Lower lobe of right lung (tissue), 2 donors: ENCODE results near the gene ARGLU1. TPM values are rescaled to one million over a fixed set of nuclear protein-coding genes. Genes with fewer than 3 reads are reported as not detected.

Experiments used
- ATAC-seq, 2 donors: fragments of 200-7000 bp; cut with Tn5 transposase; one replicate each; pipeline ENCODE4 v1.9.1; 2020 to 2022; ENCODE audit warnings: mild to moderate bottlenecking in 2 of 2, moderate library complexity in 2 of 2
- DNase-seq: peaks from one replicate; pipeline ENCODE4 v3.0.0-alpha.2; 2020
- H3K27ac ChIP-seq: fragments of 200-600 bp; one replicate; pipeline ENCODE4 v1.8.0; 2022
- H3K27me3 ChIP-seq: fragments of 200-600 bp; one replicate; pipeline ENCODE4 v1.8.0; 2022; ENCODE audit warnings: low read depth
- H3K36me3 ChIP-seq: fragments of 200-600 bp; one replicate; pipeline ENCODE4 v1.8.0; 2022; ENCODE audit warnings: mild to moderate bottlenecking
- H3K4me1 ChIP-seq: fragments of 200-600 bp; one replicate; pipeline ENCODE4 v1.8.0; 2022
- H3K4me3 ChIP-seq: fragments of 200-600 bp; one replicate; pipeline ENCODE4 v1.8.0; 2022; ENCODE audit warnings: mild to moderate bottlenecking
- H3K9me3 ChIP-seq: fragments of 200-600 bp; one replicate; pipeline ENCODE4 v1.8.0; 2022
- CTCF ChIP-seq: fragments of 200-600 bp; IDR thresholded peaks from one replicate; pipeline ENCODE4 v1.8.0; 2022; ENCODE audit warnings: antibody characterized with exemption, mild to moderate bottlenecking
- intact Hi-C: fragments of 100-400 bp; cut with DNase I; formaldehyde crosslinking; loops from one replicate; pipeline ENCODE4 v1.11.0; 2022
- total RNA-seq: library from RNA; stranded (reverse); fragmentation: NEBNext Ultra II Directional; extraction: Animal tissue kit (Norgen Biotek cat#: 25700); gene quantifications from one replicate; pipeline ENCODE4 v1.2.1, GENCODE V29; 2021
- donor health status: DM: no; HTN: yes; CAD: no; lungs with severe emphysema.

ARGLU1 gene
- total RNA-seq, 1 donor from 2014 or later, result 108 TPM

GRCh38 chr13:106594980-106595379 lies 27.0 kb upstream of the ARGLU1 start:
- TF ChIP-seq CTCF, result no peak
- Histone ChIP-seq H3K27ac (no peak overlapping the region), H3K9me3 (no peaks in the 10 kb centered on the region), H3K4me3 (no peak overlapping the region), H3K4me1 (no peaks in the 10 kb centered on the region), H3K27me3 (no peaks in the 10 kb centered on the region), H3K36me3 (no peaks in the 10 kb centered on the region)
- DNase-seq (no peak), ATAC-seq (no peak)
- intact Hi-C loops, result no loop called here

- no peaks in the 10 kb centered on the region for H3K4me1 ChIP-seq
- H3K27ac ChIP-seq, result no peak overlapping the region
- ATAC-seq (no peak), DNase-seq (no peak)
- no peak for TF ChIP-seq CTCF
- no peaks in the 10 kb centered on the region for H3K27me3 ChIP-seq
- H3K9me3 ChIP-seq, result no peaks in the 10 kb centered on the region
- H3K36me3 ChIP-seq, result no peaks in the 10 kb centered on the region
- no peak overlapping the region for H3K4me3 ChIP-seq
- intact Hi-C loops, result no loop called here
Observed at GRCh38 chr13:106593132-106593531, 25.2 kb upstream of the ARGLU1 start.

GRCh38 chr13:106591299-106591698 lies 23.4 kb upstream of the ARGLU1 start:
- no peaks in the 10 kb centered on the region for H3K27me3 ChIP-seq
- no peaks in the 10 kb centered on the region for H3K36me3 ChIP-seq
- no peaks in the 10 kb centered on the region for H3K9me3 ChIP-seq
- no peaks in the 10 kb centered on the region for H3K4me1 ChIP-seq
- no peak for ATAC-seq
- no peak overlapping the region for H3K27ac ChIP-seq
- TF ChIP-seq CTCF, result no peak
- no peak overlapping the region for H3K4me3 ChIP-seq
- intact Hi-C loops, result no loop called here
- no peak for DNase-seq

- TF ChIP-seq CTCF, result no peak
- no peak overlapping the region for H3K4me3 ChIP-seq
- ATAC-seq, result no peak
- H3K4me1 ChIP-seq, result no peaks in the 10 kb centered on the region
- H3K27ac ChIP-seq, result no peak overlapping the region
- H3K27me3 ChIP-seq, result no peaks in the 10 kb centered on the region
- DNase-seq, result no peak
- intact Hi-C loops, result no loop called here
- no peaks in the 10 kb centered on the region for H3K36me3 ChIP-seq
- H3K9me3 ChIP-seq, result peaks cover 11% of the 10 kb centered on the region
Observed at GRCh38 chr13:106589716-106590115, 21.8 kb upstream of the ARGLU1 start.

- no peak for TF ChIP-seq CTCF
- peak overlapping the region; percentile 26 for H3K27ac ChIP-seq
- H3K4me1 ChIP-seq, result no peaks in the 10 kb centered on the region
- no peak for ATAC-seq
- peaks cover 13% of the 10 kb centered on the region for H3K9me3 ChIP-seq
- H3K4me3 ChIP-seq, result no peak overlapping the region
- DNase-seq, result no peak
- intact Hi-C loops, result no loop called here
- no peaks in the 10 kb centered on the region for H3K27me3 ChIP-seq
- no peaks in the 10 kb centered on the region for H3K36me3 ChIP-seq
Observed at GRCh38 chr13:106588367-106588766, 20.4 kb upstream of the ARGLU1 start.

GRCh38 chr13:106587787-106588186 lies 19.9 kb upstream of the ARGLU1 start:
- intact Hi-C loops, result no loop called here
- Histone ChIP-seq H3K9me3 (peaks cover 13% of the 10 kb centered on the region), H3K36me3 (no peaks in the 10 kb centered on the region), H3K4me3 (no peak overlapping the region), H3K27ac (peak overlapping the region; percentile 26), H3K27me3 (no peaks in the 10 kb centered on the region), H3K4me1 (no peaks in the 10 kb centered on the region)
- DNase-seq, result no peak
- no peak for ATAC-seq
- TF ChIP-seq CTCF, result no peak
